ENCODE data around the gene HYCC1. TPM values are rescaled to one million over a fixed set of nuclear protein-coding genes. Genes with fewer than 3 reads are reported as not detected.

HYCC1 gene
- total RNA-seq, 1 donor from 2014 or later = 37.5 TPM

DNA sequence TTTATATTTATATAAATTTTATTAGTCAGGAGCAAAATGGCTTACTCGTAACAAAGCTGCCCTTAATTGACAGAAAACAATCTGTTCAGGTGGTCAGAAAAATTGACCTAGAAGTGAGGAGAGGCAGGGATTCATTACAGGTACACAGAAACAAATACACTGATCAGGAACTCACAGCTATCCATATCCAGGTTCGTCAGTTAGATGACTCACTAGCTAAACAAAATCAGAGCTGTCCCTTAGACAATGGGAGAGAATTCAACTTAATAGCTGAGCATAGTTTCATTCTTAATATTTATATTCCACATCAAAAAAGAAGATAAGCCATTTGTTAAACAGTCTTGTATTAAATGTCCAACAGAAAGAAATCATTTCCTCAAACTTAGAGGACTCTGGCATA lies 41.7 kb downstream of the HYCC1 start:
- Histone ChIP-seq H3K27ac (no peak overlapping the region), H3K27me3 (ENCODE audit: low read depth) (no peaks in the 10 kb centered on the region), H3K36me3 (peaks cover 17% of the 10 kb centered on the region), H3K4me1 (no peaks in the 10 kb centered on the region), H3K9me3 (no peaks in the 10 kb centered on the region), H3K4me3 (no peak overlapping the region)
- DNase-seq (no peak), ATAC-seq (no peak)
- TF ChIP-seq CTCF (IDR thresholded peaks at IDR 0.05) = no peak
- intact Hi-C loops (cut with DNase I) = no loop called here

DNA sequence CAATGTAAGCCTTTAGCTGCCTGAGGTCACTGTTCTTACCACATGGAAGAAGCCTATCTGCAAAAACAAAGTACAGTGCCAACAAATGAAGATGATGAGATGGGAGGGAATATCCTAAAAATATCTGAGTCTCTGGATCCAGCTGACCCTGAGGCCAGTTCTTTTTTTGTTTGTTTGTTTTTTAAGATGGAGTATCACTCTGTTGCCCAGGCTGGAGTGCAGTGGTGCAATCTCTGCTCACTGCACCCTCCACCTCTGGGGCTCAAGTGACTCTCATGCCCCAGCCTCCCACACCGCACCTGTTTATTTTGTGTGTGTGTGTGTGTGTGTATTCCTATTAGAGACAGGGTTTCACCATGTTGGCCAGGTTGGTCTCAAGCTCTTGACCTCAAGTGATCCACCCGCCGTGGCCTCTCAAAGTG lies 44.9 kb downstream of the HYCC1 start:
- DNase-seq = peak; percentile 66
- Histone ChIP-seq H3K27ac (no peak overlapping the region), H3K9me3 (no peaks in the 10 kb centered on the region), H3K4me3 (no peak overlapping the region), H3K4me1 (no peaks in the 10 kb centered on the region), H3K27me3 (ENCODE audit: low read depth) (no peaks in the 10 kb centered on the region), H3K36me3 (no peaks in the 10 kb centered on the region)
- intact Hi-C loops (cut with DNase I) = no loop called here
- TF ChIP-seq CTCF (IDR thresholded peaks at IDR 0.05) = no peak
- peak; percentile 84 to 94 for ATAC-seq

Other genes starting within 250 kb of the HYCC1 start
- 376 TPM for gene TOMM7, start 191.3 kb downstream of the HYCC1 start, total RNA-seq
- 18.7 TPM for gene KLHL7, start 91.7 kb upstream of the HYCC1 start, total RNA-seq
- gene NUP42, start 167.9 kb upstream of the HYCC1 start, total RNA-seq = 32.7 TPM
- gene GPNMB, start 232.6 kb upstream of the HYCC1 start, total RNA-seq = 452 TPM

All from lower lobe of right lung (tissue), 2 donors.